ENCODE results near the gene PYGL.

GRCh38 chr14:50944647-50945413 lies 547 bp upstream of the PYGL start:
- TF ChIP-seq, protein P1, sequence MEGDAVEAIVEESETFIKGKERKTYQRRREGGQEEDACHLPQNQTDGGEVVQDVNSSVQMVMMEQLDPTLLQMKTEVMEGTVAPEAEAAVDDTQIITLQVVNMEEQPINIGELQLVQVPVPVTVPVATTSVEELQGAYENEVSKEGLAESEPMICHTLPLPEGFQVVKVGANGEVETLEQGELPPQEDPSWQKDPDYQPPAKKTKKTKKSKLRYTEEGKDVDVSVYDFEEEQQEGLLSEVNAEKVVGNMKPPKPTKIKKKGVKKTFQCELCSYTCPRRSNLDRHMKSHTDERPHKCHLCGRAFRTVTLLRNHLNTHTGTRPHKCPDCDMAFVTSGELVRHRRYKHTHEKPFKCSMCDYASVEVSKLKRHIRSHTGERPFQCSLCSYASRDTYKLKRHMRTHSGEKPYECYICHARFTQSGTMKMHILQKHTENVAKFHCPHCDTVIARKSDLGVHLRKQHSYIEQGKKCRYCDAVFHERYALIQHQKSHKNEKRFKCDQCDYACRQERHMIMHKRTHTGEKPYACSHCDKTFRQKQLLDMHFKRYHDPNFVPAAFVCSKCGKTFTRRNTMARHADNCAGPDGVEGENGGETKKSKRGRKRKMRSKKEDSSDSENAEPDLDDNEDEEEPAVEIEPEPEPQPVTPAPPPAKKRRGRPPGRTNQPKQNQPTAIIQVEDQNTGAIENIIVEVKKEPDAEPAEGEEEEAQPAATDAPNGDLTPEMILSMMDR (IDR thresholded peaks at IDR 0.05; ENCODE audit: low read depth, low read length), result no peak
- no peak for TF ChIP-seq POLR2A (IDR thresholded peaks at IDR 0.05; ENCODE audit: extremely low read depth, insufficient read length)
